ENCODE measurements around the gene SERPINA5. TPM values are rescaled to one million over a fixed set of nuclear protein-coding genes. Genes with fewer than 3 reads are reported as not detected.
A peak's percentile ranks its signal among the peaks of the same experiment; 100 is the strongest.

The SERPINA5 gene
- total and polyA plus RNA-seq, 2 of the 13 experiments (the other 11 are each of a cell fraction or from before 2014, with no cell fraction given) = 449 to 498 TPM

DNA sequence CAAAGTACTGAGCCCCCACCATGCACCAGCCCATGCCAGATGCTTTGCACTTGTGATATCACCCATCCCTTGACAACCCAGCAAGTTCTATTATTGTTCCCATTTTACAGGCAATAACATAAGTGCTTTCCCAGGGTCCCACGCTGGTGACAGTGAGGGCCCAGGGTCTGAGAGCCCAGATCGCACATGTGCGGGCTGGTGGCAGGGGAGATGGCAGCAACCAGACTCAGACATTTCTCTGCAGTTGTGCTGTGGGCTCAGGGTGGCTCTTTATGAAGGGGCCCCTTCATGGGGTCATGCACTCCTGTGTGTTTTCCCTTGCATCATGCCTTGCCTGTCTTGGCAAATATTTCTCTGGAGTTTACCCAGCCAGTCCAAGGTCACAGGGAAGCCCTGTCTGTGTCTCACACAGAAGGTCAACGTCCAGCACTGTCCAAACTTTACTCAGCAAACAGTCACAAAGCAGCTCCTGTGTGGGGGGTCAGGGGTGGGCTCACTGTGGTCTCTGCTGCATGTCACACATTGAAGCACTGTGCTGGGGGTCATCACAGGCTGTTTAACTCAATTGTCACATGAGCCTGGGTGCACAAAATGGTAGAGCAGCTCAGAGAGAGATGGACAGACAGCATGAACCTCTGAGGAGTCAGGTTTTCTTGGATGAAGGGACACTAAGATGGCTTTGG, 12.7 kb downstream of the SERPINA5 start (continued):
- TF ChIP-seq, protein P1, sequence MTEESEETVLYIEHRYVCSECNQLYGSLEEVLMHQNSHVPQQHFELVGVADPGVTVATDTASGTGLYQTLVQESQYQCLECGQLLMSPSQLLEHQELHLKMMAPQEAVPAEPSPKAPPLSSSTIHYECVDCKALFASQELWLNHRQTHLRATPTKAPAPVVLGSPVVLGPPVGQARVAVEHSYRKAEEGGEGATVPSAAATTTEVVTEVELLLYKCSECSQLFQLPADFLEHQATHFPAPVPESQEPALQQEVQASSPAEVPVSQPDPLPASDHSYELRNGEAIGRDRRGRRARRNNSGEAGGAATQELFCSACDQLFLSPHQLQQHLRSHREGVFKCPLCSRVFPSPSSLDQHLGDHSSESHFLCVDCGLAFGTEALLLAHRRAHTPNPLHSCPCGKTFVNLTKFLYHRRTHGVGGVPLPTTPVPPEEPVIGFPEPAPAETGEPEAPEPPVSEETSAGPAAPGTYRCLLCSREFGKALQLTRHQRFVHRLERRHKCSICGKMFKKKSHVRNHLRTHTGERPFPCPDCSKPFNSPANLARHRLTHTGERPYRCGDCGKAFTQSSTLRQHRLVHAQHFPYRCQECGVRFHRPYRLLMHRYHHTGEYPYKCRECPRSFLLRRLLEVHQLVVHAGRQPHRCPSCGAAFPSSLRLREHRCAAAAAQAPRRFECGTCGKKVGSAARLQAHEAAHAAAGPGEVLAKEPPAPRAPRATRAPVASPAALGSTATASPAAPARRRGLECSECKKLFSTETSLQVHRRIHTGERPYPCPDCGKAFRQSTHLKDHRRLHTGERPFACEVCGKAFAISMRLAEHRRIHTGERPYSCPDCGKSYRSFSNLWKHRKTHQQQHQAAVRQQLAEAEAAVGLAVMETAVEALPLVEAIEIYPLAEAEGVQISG (CRISPR knock-in tag; IDR thresholded peaks at IDR 0.05) = peak; percentile 86
- TF ChIP-seq, protein P2, sequence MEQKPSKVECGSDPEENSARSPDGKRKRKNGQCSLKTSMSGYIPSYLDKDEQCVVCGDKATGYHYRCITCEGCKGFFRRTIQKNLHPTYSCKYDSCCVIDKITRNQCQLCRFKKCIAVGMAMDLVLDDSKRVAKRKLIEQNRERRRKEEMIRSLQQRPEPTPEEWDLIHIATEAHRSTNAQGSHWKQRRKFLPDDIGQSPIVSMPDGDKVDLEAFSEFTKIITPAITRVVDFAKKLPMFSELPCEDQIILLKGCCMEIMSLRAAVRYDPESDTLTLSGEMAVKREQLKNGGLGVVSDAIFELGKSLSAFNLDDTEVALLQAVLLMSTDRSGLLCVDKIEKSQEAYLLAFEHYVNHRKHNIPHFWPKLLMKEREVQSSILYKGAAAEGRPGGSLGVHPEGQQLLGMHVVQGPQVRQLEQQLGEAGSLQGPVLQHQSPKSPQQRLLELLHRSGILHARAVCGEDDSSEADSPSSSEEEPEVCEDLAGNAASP (CRISPR knock-in tag; IDR thresholded peaks at IDR 0.05; ENCODE audit: borderline replicate concordance) = peak; percentile 99
- TF ChIP-seq GPN1 (CRISPR knock-in tag; IDR thresholded peaks at IDR 0.05; ENCODE audit: borderline replicate concordance) = no peak
- peak; percentile 94 for TF ChIP-seq KDM4B (CRISPR knock-in tag; IDR thresholded peaks at IDR 0.05)
- TF ChIP-seq KLF12 (CRISPR knock-in tag; IDR thresholded peaks at IDR 0.05; ENCODE audit: borderline replicate concordance) = 0 out of 2 replicates have a peak, but pooled peaks have one; percentile 40
- no peak for TF ChIP-seq SETDB1 (CRISPR knock-in tag; IDR thresholded peaks at IDR 0.05; ENCODE audit: borderline replicate concordance)
- TF ChIP-seq ZMAT3 (CRISPR knock-in tag; conservative IDR thresholded peaks at IDR 0.05) = peak; percentile 97
- TF ChIP-seq, protein P3, sequence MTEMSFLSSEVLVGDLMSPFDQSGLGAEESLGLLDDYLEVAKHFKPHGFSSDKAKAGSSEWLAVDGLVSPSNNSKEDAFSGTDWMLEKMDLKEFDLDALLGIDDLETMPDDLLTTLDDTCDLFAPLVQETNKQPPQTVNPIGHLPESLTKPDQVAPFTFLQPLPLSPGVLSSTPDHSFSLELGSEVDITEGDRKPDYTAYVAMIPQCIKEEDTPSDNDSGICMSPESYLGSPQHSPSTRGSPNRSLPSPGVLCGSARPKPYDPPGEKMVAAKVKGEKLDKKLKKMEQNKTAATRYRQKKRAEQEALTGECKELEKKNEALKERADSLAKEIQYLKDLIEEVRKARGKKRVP (CRISPR knock-in tag; IDR thresholded peaks at IDR 0.05) = peak in 1 of 2 experiments; percentile 99; a peak in 2 of 4 replicates
- TF ChIP-seq, protein P4, sequence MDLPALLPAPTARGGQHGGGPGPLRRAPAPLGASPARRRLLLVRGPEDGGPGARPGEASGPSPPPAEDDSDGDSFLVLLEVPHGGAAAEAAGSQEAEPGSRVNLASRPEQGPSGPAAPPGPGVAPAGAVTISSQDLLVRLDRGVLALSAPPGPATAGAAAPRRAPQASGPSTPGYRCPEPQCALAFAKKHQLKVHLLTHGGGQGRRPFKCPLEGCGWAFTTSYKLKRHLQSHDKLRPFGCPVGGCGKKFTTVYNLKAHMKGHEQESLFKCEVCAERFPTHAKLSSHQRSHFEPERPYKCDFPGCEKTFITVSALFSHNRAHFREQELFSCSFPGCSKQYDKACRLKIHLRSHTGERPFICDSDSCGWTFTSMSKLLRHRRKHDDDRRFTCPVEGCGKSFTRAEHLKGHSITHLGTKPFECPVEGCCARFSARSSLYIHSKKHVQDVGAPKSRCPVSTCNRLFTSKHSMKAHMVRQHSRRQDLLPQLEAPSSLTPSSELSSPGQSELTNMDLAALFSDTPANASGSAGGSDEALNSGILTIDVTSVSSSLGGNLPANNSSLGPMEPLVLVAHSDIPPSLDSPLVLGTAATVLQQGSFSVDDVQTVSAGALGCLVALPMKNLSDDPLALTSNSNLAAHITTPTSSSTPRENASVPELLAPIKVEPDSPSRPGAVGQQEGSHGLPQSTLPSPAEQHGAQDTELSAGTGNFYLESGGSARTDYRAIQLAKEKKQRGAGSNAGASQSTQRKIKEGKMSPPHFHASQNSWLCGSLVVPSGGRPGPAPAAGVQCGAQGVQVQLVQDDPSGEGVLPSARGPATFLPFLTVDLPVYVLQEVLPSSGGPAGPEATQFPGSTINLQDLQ (CRISPR knock-in tag; IDR thresholded peaks at IDR 0.05) = peak; percentile 94
- TF ChIP-seq ZNF747 (CRISPR knock-in tag; IDR thresholded peaks at IDR 0.05; ENCODE audit: borderline replicate concordance) = peak; percentile 62; the same call in 1 of the 2 replicates
- TF ChIP-seq GLI4 (CRISPR knock-in tag; IDR thresholded peaks at IDR 0.05; ENCODE audit: borderline replicate concordance) = no peak; the same call in 1 of the 2 replicates
- no peak for TF ChIP-seq ZNF577 (CRISPR knock-in tag; IDR thresholded peaks at IDR 0.05; ENCODE audit: borderline replicate concordance, low read depth)
- TF ChIP-seq ATF7 (IDR thresholded peaks at IDR 0.05) = peak; percentile 63; the same call in 1 of the 2 replicates
- peak; percentile 96 for TF ChIP-seq ATF7 (CRISPR knock-in tag; IDR thresholded peaks at IDR 0.05)
- TF ChIP-seq ZNF253 (CRISPR knock-in tag; IDR thresholded peaks at IDR 0.05; ENCODE audit: borderline replicate concordance) = no peak
- TF ChIP-seq ZNF382 (CRISPR knock-in tag; IDR thresholded peaks at IDR 0.05; ENCODE audit: borderline replicate concordance) = no peak
- TF ChIP-seq ZIK1 (CRISPR knock-in tag; IDR thresholded peaks at IDR 0.05; ENCODE audit: borderline replicate concordance, low read depth) = no peak
- no peak; the same call in 1 of the 2 replicates for TF ChIP-seq ZNF34 (CRISPR knock-in tag; IDR thresholded peaks at IDR 0.05; ENCODE audit: borderline replicate concordance)
- peak; percentile 72 for TF ChIP-seq POLR2AphosphoS5 (IDR thresholded peaks at IDR 0.05; ENCODE audit: low read depth, low read length)
- peak; percentile 100 for TF ChIP-seq HNF4G (IDR thresholded peaks at IDR 0.05; ENCODE audit: borderline replicate concordance, low read depth, low read length)
- TF ChIP-seq HNF4G (CRISPR knock-in tag; IDR thresholded peaks at IDR 0.05; ENCODE audit: borderline replicate concordance, low read depth) = peak; percentile 99
- TF ChIP-seq SIN3B (IDR thresholded peaks at IDR 0.05; ENCODE audit: low read length) = no peak
